Fibroblast of the conjunctiva (primary cell): ENCODE results near the gene TRABD2B.

ENCODE experiments used
- DNase-seq: peaks from one replicate; pipeline ENCODE4 v3.0.0-alpha.2; 2010; ENCODE audit warnings: low read depth

Gene TRABD2B

GRCh38 chr1:47875831-47876586, 121.2 kb downstream of the TRABD2B start:
- DNase-seq, result no peak

GRCh38 chr1:47875036-47875435, 122.1 kb downstream of the TRABD2B start:
- DNase-seq, result no peak

- DNase-seq, result no peak
Observed at GRCh38 chr1:47873337-47873736, 123.8 kb downstream of the TRABD2B start.

GRCh38 chr1:47872886-47873285, 124.3 kb downstream of the TRABD2B start:
- no peak for DNase-seq

- DNase-seq, result no peak
Observed at GRCh38 chr1:47871799-47872353, 125.3 kb downstream of the TRABD2B start.

- no peak for DNase-seq
Observed at GRCh38 chr1:47870946-47871676, 126.1 kb downstream of the TRABD2B start.

- no peak for DNase-seq
Observed at GRCh38 chr1:47870480-47870879, 126.7 kb downstream of the TRABD2B start.

- DNase-seq, result no peak
Observed at GRCh38 chr1:47868348-47868676, 128.9 kb downstream of the TRABD2B start.

GRCh38 chr1:47867438-47868347, 129.5 kb downstream of the TRABD2B start:
- DNase-seq, result no peak

- DNase-seq, result no peak
Observed at GRCh38 chr1:47866601-47867437, 130.4 kb downstream of the TRABD2B start.

- no peak for DNase-seq
Observed at GRCh38 chr1:47865881-47866535, 131.2 kb downstream of the TRABD2B start.

GRCh38 chr1:47859092-47859743, 138.0 kb downstream of the TRABD2B start:
- DNase-seq, result no peak

GRCh38 chr1:47856996-47857395, 140.2 kb downstream of the TRABD2B start:
- DNase-seq, result no peak

GRCh38 chr1:47855230-47855629, 142.0 kb downstream of the TRABD2B start:
- DNase-seq, result no peak

GRCh38 chr1:47854552-47855144, 142.5 kb downstream of the TRABD2B start:
- DNase-seq, result no peak

- DNase-seq, result no peak
Observed at GRCh38 chr1:47853852-47854251, 143.3 kb downstream of the TRABD2B start.

GRCh38 chr1:47853059-47853458, 144.1 kb downstream of the TRABD2B start:
- DNase-seq, result no peak

GRCh38 chr1:47852006-47852718, 145.0 kb downstream of the TRABD2B start:
- DNase-seq, result no peak

- no peak for DNase-seq
Observed at GRCh38 chr1:47850451-47850850, 146.7 kb downstream of the TRABD2B start.
